GM18508 (cell line): Measurements from ENCODE around the gene MBD3L3.
"Not testable (repeated sequence)": the region's sequence is repeated elsewhere in the genome, so short reads cannot be mapped to it uniquely, and the experiment has no call there.

Experiments
- ATAC-seq: cut with Tn5 transposase; IDR thresholded peaks from one replicate; pipeline ENCODE4 v1.9.1; 2021; ENCODE audit warnings: moderate number of reproducible peaks; ENCODE audit not compliant: insufficient read depth, unreplicated experiment

The MBD3L3 gene

DNA sequence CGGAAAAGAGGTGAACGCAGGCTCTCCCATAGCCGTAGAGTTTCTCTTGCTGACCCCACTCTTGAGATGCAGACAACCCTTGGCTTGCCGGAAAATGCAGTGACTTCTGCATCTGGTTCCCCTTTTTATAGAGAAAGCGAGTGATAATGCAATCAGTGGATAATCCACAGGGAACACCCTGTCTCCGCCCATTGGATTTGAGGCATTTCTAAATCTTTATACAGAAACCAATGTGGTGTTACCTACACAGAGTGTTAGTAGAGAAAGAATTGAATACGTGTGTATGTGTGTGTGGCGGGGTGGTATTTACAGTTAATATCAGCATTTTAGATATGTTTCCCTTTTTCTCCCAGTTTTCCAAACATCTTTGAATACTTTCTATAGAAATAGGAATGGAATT, at the start of gene MBD3L3:
TSS of gene MBD3L3 (minus strand) at position 101 of the 400 bp plus-strand sequence. CDS start at position 30, 71 bp downstream.
- ATAC-seq: not testable (repeated sequence)

DNA sequence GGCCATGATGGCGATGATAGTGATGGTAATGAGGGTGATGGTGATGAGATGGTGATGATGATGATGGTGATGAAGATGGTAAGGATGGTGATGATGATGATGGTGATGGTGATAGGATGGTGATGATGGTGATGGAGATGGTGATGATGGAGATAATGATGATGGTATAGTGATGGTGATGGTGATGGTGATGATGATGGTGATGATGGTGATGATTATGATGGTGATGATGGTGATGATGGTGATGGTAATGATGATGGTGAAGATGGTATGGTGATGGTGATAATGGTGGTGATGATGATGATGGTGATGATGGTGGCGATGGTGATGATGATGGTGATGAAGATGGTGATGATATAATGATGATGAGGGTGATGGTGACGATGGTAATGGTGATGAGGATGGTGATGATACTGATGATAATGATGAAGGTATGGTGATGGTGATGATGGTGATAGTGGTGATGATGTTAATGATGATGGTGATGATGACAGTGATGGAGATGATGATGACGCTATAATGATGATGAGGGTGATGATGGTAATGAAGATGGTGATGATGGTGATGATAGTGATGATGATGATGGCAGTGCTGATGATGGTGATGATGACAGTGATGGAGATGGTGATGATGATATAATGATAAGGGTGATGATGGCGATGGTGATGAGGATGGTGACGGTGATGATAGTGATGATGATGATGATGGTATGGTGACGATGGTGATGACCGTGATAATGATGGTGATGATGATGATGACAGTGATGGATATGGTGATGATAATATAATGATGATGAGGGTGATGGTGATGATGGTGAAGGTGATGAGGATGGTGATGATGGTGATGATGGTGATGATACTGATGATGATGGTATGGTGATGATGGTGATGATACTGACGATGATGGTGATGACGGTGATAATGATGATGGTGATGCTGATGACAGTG, 48.5 kb upstream of the MBD3L3 start:
- ATAC-seq: no peak

DNA sequence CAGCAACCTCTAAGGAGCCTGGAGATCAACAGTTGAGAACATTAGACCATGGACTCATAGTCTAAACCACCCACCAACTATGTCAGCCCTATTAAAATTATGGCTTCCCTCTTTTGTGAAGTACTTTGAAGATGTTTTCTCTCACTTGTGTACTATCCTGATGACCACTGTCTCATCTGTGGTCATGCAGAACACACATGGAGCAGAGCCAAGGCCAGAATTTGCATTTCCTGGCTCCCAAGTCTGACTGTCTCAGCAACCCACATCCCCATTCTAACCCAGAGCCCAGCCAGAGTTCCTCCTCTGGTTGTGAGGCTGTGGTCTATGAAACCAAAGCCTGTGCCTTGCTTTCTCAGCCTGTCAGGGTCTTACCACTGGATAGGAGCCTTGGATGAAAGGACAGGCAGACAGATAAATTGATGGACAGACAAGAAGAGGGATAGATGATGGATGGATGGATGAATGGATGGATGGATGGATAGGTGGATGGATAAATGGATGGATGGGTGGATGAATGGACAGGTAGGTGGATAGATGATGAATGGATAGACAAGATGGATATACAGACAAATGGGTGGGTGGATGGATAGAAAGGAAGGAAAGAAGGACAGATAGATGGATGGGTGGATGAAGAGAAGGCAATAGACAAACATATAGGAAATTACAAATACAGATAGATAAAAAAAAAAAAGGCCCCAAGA, 46.4 kb upstream of the MBD3L3 start:
- ATAC-seq: no peak

DNA sequence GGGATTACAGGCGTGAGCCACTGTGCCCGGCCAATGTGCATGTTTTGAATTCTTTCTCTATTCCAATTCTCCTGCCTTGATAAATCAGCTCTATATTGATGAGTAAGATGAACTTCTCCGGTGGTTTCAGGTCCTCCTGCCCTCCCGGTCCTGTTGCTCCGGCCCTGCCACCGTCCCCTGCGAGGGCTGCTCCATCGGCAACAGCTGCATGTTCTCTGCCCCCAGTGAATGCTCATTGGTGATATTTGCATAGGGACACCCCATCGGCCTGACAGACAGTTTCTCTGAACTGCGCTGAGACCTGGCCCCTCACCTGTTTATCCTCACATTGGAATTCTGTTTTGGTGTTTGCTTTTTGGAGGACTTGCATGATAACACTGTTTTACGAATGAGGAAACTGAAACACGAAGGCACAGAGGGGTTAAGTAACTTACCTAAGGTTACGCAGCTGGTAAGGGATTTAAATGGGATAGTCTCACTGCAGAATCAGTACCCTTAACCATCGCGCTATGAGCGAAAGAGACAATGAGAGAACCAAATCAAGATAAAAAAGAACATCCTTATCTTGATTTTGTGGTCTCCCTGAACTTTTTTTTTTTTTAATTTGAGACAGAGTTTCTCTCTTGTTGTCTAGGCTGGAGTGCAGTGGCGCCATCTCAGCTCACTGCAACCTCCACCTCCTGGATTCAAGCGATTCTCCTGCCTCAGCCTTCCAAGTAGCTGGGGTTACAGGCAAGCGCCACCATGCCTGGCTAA, 43.2 kb upstream of the MBD3L3 start:
- ATAC-seq: no peak

DNA sequence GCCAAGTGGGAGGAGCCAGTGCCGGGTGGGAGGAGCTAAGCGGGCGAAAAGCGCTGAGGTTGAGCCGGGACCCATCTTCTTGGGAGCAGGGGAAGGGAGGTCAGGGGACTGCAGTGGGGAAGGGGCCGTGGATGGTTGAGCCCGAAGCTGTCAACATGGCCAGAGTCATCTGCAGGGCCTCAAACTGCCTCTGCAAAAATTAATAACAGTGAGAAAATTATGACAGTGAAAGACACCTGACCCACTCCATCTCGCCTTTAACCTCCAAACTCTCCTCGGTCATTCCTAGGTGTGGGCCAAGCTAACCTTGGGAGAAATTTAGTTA, 41.1 kb upstream of the MBD3L3 start:
- ATAC-seq: no peak

DNA sequence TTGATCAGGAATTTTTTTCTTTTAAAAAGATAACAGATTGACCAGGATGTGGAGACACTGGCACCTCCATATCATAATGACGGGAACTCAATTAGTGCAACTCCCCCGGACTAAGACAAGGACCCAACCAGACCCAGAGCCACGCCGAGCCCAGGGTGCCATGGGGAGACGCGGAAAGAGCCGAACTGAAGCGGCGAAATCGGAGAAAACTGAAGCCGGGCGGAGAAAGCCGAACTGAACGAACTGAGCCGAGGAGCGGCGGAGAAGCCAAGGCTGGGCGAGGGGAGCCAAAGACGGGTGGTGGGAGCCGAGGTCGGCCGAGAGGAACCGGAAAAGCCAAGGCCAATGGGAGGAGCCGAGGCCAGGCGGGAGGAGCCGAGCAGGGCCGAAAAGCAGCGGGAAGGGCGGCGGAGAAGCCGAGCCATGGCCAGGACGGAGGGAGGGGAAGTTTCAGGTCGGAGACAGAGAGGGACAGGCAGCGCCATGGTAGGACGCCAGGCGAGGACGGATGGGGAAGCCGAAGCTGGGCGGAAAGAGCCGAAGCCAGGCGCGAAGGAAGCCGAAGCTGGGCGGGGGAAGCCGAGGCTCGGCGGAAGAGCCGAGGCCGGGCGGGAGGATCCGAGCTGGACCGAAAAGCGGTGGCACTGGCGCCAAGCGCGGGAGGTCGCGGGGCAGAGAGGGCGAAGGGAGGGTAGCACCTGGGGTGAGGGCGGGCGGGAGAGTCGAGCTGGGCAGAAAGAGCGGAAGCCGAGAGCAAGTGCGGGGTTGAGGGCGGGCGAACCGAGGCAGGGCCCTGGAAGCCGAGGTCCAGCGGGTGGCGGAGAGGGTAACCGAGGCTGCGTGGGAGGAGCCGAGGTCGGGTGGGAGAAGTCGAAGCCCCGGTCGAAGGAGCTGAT, 40.5 kb upstream of the MBD3L3 start:
- ATAC-seq: no peak

DNA sequence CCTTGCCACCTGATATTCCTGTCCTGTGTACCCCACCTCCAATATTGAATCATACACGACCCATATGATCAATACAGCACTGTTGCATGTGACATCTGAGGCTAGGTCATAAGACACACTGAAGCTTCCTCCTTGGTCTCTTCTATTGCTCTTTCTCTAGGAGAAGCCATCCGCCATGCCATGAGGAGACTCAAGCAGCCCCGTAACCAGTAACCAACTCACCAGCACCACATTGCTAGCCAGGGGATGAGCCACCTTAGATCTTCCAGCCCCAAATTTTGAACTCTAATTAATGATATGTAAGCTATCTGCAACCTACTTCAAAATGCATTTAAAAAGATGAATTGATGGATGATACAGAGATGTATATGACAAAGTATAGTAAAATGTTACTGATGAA, 39.6 kb upstream of the MBD3L3 start:
- no peak for ATAC-seq

DNA sequence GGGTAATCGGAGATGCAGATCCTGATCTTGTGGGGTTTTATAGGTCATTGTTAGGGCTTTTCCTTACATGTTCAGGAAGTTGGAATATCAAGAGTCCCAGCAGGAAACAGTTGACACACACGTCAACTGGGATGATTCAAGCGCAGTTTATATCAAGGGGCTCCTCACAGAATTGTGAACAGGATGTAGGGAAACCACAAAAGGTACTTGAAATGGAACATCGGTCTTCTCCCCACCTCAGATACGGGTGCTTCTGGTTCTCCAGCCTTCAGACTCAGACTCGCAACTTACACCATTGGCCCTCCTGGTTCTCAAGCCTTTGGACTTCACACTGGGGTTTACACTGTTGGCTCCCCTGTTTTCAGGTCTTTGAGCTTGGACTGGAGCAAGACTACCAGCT, 30.5 kb upstream of the MBD3L3 start:
- ATAC-seq: no peak

DNA sequence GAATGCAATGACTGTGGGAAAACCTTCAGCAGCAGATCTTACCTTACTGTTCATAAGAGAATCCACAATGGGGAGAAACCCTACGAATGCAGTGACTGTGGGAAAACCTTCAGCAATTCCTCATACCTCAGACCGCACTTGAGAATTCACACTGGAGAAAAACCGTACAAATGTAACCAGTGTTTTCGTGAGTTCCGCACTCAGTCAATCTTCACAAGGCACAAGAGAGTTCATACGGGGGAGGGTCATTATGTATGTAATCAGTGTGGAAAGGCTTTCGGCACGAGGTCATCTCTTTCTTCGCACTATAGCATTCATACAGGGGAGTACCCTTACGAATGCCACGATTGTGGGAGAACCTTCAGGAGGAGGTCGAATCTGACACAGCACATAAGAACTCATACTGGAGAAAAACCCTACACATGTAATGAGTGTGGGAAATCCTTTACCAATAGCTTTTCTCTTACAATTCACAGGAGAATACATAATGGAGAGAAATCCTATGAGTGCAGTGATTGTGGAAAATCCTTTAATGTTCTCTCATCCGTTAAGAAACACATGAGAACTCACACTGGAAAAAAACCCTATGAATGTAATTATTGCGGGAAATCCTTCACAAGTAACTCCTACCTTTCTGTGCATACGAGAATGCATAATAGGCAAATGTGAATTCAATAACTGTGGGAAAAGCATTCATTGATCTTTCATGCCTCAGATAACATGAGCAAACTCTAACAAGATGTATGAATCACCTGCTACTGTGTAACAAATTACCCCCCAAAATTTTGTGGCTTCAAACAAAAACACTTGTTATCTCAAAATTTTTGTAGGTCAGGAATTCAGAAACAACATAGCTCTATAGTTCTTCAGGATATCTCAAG, 24.8 kb upstream of the MBD3L3 start:
- ATAC-seq: no peak

DNA sequence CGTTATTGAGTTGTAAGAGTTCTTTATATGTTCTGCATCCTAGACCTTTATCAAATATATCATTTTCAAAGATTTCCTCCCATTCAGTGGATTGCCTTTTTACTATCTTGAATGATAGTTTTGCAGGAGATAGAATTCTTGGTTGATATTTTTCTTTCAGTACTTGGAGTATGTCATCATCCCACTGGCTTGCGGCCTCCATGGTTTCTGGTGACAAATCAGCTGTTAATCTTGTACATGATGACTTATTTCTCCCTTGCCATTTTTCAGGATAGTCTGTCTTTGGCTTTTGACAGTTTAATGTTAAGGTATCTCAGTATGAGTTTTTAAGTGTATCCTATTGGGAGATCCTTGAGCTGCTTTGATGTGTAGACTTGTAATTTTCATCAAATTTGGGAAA, 19.5 kb upstream of the MBD3L3 start:
- ATAC-seq: no peak

DNA sequence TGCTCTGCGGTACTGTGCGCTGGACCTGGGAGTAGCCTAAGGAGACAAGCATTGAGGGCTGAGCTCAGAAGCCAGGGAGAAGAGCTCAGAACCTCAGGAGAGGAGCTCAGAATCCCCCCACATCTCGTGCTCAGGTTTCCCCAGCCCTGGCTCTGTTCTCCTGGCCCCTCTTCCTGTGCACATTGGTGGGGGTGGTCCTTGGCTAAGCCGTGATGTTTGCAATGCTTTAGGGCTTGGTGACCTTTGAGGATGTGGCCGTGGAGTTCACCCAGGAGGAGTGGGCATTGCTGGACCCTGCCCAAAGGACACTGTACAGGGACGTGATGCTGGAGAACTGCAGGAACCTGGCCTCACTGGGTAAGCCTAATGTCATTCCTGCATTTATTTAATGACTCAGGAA, 17.7 kb upstream of the MBD3L3 start:
- no peak for ATAC-seq

DNA sequence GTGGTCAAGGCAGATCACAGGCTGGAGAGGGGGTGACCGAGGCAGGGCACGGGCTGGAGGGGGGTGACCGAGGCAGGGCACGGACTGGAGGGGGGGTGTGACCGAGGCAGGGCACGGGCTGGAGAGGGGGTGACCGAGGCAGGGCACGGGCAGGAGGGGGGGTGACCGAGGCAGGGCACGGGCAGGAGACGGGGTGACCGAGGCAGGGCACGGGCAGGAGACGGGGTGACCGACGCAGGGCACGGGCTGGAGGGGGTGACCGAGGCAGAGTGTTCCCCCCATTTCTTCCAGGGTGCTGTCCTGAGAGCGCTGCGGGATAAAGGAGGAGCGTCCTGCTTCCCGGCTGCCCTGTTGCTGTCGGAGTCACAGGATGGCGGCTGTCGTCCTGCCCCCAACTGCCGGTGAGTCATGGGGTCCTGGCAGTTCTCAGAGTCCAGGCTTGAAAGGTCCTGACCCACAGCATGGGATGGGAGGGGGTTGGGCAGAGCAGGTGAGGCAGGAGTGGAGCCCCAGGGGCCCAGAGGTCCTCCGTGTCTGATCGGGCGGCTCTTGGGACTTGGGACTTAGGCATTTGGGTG, 16.3 kb upstream of the MBD3L3 start:
- ATAC-seq: no peak

DNA sequence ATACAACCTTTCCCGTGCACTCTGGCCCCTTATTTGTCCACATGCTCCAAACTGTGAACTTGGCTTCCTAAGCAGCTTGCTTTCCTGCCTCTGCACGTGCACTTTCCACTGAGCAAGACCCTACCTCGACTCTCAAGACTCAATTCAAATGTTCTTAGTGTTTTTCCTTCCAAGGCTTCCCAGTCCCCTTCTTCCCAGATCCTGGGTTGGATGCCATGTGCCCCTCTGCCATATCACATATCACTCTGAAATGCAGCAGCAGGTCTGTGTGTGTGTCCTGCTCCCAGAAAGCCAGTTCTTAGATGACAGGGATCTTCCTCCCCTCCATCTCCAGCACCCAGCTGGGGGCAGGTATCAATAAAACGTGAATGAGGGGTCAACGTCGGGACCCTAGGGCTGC, 14.1 kb upstream of the MBD3L3 start:
- no peak for ATAC-seq

DNA sequence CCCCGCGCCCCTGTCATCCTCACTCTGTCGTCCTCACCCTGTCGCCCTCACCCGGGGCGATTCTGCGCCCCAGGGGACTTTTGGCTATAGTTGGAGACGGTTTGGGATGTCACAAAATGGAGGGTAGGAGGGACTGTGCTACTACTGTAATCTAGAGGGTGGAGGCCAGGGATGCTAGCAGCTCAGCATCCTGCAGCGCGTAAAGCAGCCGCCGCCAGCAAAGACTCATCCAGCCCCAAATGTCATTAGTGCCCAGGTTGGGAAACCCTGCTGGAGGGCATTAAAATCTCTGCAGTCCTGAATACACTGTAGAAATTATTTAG, 11.4 kb upstream of the MBD3L3 start:
- ATAC-seq: no peak

DNA sequence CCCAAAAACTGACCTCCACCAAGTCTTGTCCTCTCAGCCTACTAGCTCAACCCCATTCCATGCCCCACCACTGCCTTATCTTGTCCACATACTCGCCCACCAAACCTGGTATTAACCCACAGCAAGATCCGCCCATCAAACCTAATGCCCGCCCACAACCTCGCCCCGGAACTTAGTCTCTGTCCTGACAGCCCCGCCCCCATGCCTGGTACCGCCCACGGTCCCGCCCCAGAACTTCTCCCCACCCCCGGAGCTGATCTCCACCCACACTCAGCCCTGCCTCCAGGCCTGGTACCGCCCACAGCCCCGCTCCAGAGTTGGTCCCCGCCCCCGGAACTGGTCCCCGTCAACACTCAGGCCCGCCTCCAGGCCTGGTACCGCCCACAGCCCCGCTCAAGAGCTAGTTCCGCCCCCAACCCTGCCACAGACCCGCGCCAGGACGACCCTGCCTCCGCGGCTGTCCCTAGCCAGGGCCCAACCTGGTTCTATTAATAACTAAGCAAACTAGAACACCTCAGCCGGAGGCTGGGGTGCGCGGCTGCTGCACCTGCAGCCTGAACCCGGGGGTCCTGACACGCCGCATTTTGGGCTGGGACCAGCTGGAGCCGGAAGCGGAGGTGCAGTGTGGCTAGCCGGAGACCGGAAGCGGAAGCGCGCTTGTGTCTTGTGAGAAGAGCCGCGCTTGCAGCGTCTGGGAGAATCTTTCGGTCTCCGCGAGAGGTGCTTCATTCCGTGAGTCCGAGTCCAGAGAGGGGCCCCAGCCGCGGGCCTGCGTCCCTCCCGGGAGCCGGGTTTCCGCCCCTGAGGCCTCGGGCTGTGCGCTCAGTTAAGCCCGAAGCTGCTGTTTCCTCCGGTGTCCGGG, 10.8 kb upstream of the MBD3L3 start, which contains the start of gene ZNF557:
TSS of gene ZNF557 (plus strand) at position 662 of the 862 bp plus-strand sequence. CDS start 5,372 bp downstream, outside the sequence.
- peak; percentile 57 for ATAC-seq

DNA sequence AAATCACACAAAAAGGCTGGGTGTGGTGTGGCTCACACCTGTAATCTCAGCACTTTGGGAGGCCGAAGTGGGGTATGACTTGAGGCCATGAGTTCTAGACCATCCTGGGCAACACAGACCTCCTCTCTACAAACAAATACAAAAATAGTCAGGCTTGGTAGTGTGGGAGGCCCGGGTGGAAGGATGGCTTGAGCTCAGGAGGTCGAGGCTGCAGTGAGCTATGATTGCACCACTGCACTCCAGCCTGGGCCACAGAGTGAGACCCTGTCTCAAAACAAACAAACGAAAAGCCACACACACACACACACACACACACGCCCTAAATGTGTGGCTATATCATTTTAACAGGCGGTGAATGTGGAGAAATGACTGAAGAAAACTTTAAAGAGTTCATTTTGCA, 10.1 kb upstream of the MBD3L3 start:
- no peak for ATAC-seq

DNA sequence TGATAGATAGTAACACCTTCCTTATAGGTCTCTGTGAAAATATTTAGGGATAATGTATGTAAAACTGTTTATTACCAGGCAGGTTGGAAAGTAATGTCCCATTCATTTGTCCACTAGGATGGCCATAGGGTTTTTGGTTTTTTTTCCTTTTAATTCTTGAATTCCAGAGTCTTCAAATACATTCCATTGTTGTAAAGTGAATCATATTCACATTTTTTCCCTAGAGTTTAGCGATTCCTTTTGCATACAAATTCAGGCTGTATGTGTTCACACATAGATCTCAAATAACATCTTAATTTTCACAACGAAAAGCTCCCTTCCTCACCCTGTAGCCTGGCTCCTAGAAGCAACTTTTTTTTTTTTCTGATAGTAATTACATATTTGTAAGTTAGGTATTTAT, 9.2 kb upstream of the MBD3L3 start:
- no peak for ATAC-seq

DNA sequence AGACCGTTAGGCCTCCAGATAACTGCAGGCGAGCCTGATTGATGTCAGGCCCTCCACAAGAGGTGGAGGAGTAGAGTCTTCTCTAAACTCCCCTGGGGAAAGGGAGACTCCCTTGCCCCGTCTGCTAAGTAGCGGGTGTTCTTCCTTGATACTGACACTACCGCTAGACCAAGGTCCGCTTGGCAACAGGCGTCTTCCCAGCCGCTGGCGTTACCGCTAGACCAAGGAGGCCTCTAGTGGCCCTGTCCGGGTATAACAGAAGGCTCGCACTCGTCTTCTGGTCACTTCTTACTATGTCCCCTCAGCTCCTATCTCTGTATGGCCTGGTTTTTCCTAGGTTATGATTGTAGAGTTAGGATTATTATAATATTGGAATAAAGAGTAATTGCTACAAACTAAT, 8.6 kb upstream of the MBD3L3 start:
- ATAC-seq: not testable (repeated sequence)
